ENCODE data around the gene DOCK2.

Gene DOCK2

GRCh38 chr5:169637085-169637548 is at the start of gene DOCK2:
Gene DOCK2, plus strand, starts transcription at chr5:169637275. Its CDS starts 52 bp downstream, at chr5:169637327.
- H3K4me3 ChIP-seq (ENCODE audit: low read depth, low read length) = peak within 1 kb of the TSS; percentile 10; the same call in 1 of the 2 replicates
- TF ChIP-seq CTCF (IDR thresholded peaks at IDR 0.05; ENCODE audit: low read depth, low read length) = no peak

DNA sequence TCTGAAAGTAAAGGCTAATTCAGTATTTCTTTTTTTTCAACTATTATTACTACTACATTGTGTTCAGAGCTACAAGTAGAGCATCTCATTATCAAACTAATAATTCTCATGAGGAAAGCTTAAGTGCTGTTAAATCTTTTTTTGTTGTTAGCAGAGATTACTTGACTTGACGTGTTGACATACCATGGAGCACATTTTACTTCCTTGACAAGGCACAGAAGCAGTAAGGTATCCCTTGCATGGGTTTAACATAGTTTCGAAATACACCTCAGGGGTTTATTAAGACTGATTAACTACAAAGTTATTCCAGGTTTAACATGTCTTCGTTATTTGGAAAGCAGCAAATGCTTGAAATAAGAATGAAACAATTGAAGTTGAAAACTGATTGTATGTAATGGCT is 46.5 kb upstream of the DOCK2 start:
- H3K4me3 ChIP-seq (ENCODE audit: low read depth, low read length) = no peak overlapping the region
- TF ChIP-seq CTCF (IDR thresholded peaks at IDR 0.05; ENCODE audit: low read depth, low read length) = no peak

DNA sequence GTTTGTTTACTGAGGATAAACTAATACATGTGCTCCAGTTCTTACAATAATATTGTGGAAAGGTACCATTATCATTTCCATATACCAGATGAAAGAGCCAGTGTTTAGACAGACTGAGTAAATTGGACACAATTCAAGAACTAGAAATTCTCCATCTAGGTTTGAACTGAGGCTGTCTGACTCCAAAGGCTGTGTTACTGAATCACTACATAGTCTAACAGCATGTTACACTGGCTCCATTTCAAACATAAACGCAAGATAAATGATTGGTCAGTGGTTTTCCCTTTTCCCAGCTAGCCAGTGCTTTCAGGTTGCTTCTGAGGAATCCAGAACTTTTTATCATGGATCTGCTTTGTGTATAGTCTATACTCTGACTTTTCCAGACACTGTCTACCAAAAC is 45.4 kb upstream of the DOCK2 start:
- TF ChIP-seq CTCF (IDR thresholded peaks at IDR 0.05; ENCODE audit: low read depth, low read length) = no peak
- H3K4me3 ChIP-seq (ENCODE audit: low read depth, low read length) = no peak overlapping the region

DNA sequence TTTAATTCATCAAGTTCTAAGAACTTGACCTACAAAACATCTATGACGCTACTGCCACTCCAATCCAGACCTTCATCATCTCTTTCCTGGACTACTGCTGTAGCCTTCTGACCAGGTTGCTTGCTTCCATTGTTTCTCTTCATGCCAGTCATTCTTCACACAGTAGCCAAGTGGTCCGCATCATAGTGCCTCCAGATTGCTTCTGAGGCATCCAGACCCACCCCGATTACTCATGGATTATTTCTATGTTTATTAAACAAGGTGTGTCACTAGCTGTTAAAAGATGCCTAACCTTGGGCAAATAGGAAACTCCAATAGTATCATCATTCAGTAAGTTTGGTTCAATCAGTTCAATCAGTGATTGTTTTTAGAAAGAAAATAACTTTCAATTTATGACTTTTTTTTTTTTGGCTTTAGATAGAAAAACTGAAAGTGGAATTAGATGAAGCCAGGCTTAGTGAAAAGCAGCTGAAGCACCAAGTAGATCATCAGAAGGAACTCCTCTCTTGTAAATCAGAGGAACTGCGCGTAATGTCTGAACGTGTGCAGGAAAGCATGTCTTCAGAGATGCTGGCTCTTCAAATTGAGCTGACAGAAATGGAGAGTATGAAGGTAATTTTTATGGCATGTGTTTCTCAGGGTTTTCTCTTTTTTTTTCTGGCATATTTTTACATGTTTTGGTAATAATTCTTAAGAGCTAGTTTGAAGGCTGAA is 44.0 kb upstream of the DOCK2 start:
- TF ChIP-seq CTCF (IDR thresholded peaks at IDR 0.05; ENCODE audit: low read depth, low read length) = no peak
- H3K4me3 ChIP-seq (ENCODE audit: low read depth, low read length) = no peak overlapping the region

DNA sequence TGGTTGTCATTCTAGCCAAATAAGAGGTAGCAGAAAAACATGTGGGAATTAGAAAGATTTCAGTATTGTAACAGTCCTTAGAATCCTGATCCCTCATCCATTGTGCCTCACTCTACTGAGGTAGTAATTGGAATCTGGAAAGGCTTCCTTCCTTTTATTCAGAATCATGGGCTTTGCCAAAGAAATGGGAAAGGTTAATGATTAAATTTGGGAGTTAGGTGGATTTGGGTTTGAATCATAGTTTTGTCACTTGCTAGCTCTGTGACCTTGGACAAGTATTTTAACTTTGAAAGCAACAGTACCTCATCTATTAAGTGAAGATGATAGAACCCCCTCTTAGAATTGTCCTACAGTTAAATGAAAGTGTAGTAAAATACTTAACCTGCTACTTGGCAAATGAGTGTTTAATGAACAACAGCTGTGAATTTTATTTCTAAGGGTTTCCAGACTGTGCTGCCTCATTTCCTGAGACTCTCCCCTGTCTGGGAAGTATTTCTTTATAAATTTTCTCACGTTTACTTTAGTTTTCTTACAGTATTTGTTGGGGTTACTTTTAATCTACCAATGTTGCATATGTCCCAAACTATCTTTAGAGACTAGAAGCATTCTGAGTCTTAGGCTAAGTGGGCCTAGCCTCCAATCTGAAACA is 41.8 kb upstream of the DOCK2 start:
- H3K4me3 ChIP-seq (ENCODE audit: low read depth, low read length) = no peak overlapping the region
- no peak for TF ChIP-seq CTCF (IDR thresholded peaks at IDR 0.05; ENCODE audit: low read depth, low read length)

DNA sequence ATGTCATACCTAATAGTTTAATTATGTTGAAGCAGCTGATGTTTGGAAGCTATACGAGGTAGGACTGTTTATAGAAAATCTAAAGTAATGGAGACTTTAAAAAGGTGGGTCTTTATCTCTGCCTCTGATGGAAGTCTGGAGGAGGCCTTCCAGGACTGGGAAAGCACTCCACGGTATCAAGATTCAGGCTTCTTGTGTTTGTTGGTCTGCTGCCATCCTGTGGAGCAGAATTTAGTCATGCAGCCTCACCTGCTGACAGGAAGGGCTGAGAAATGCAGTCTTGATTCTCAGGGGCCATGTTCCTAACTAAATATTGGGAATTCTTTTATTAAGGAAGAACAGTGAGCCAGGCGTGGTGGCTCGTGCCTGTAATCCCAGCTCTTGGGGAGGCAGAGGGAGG is 37.6 kb upstream of the DOCK2 start:
- TF ChIP-seq CTCF (IDR thresholded peaks at IDR 0.05; ENCODE audit: low read depth, low read length) = no peak

GRCh38 chr5:169602535-169602934 is 34.5 kb upstream of the DOCK2 start:
- TF ChIP-seq CTCF (IDR thresholded peaks at IDR 0.05; ENCODE audit: low read depth, low read length) = no peak
- no peak overlapping the region for H3K4me3 ChIP-seq (ENCODE audit: low read depth, low read length)

More for the DNA sequence above, 37.6 kb upstream of the DOCK2 start:
- H3K4me3 ChIP-seq (ENCODE audit: low read depth, low read length) = no peak overlapping the region
